GM23338 (cell line): Measurements from ENCODE around the gene MTREX. TPM values are rescaled to one million over a fixed set of nuclear protein-coding genes. Genes with fewer than 3 reads are reported as not detected.

Experiments
- ATAC-seq: fragments of 200-7000 bp; cut with Tn5 transposase; 3 replicates; pipeline ENCODE4 v1.9.1; 2020
- DNase-seq: peaks from one replicate; pipeline ENCODE4 v3.0.0-alpha.2; 2015; ENCODE audit warnings: low spot score
- H2AFZ ChIP-seq: fragments of 200-600 bp; sonication (generic); 2 replicates; pipeline ENCODE4 v1.8.0; 2016; ENCODE audit warnings: antibody characterized with exemption, mild to moderate bottlenecking, moderate library complexity
- H3F3A ChIP-seq: fragments of 200-600 bp; sonication (generic); replicated peaks from 2 replicates; pipeline ENCODE4 v1.8.0; 2017; ENCODE audit warnings: antibody characterized with exemption, mixed run types, low read depth
- H3K27ac ChIP-seq: fragments of 200-600 bp; sonication (generic); 2 replicates; pipeline ENCODE4 v1.6.1; 2016; ENCODE audit warnings: low read depth
- H3K27me3 ChIP-seq: fragments of 200-600 bp; sonication (generic); 2 replicates; pipeline ENCODE4 v1.8.0; 2016; ENCODE audit warnings: mild to moderate bottlenecking, mixed run types, moderate library complexity; ENCODE audit not compliant: insufficient read depth
- H3K36me3 ChIP-seq: fragments of 200-600 bp; sonication (generic); 2 replicates; pipeline ENCODE4 v1.8.0; 2016; ENCODE audit warnings: mild to moderate bottlenecking; ENCODE audit not compliant: insufficient read depth
- H3K4me1 ChIP-seq: fragments of 200-600 bp; sonication (generic); 2 replicates; pipeline ENCODE4 v1.8.0; 2016; ENCODE audit warnings: mild to moderate bottlenecking, moderate library complexity; ENCODE audit not compliant: insufficient read depth
- H3K4me2 ChIP-seq: fragments of 200-600 bp; sonication (generic); 2 replicates; pipeline ENCODE4 v1.7.1; 2017; ENCODE audit warnings: mixed run types
- H3K4me3 ChIP-seq: fragments of 200-600 bp; sonication (generic); 2 replicates; pipeline ENCODE4 v1.6.1; 2016; ENCODE audit warnings: mixed run types
- H3K79me2 ChIP-seq: fragments of 200-600 bp; sonication (generic); replicated peaks from 2 replicates; pipeline ENCODE4 v1.8.0; 2017; ENCODE audit warnings: mild to moderate bottlenecking; ENCODE audit not compliant: insufficient read depth
- H3K9me2 ChIP-seq: fragments of 200-600 bp; sonication (generic); 2 replicates; pipeline ENCODE4 v1.8.0; 2017; ENCODE audit not compliant: insufficient read depth
- H4K20me1 ChIP-seq: fragments of 200-600 bp; sonication (generic); replicated peaks from 2 replicates; pipeline ENCODE4 v1.8.0; 2017; ENCODE audit warnings: mild to moderate bottlenecking; ENCODE audit not compliant: insufficient read depth
- H3K27ac Mint-ChIP-seq: 2 replicates; pipeline ENCODE4 v1.8.0; 2020; ENCODE audit warnings: inconsistent platforms, mild to moderate bottlenecking, moderate library complexity, mixed read lengths
- H3K27me3 Mint-ChIP-seq: 3 replicates; pipeline ENCODE4 v1.8.0; 2022; ENCODE audit warnings: low read depth, mild to moderate bottlenecking, moderate library complexity, mixed read lengths, inconsistent platforms; ENCODE audit not compliant: insufficient read depth, poor library complexity
- H3K36me3 Mint-ChIP-seq: 3 replicates; pipeline ENCODE4 v1.8.0; 2021; ENCODE audit warnings: low read depth, mild to moderate bottlenecking, inconsistent platforms, moderate library complexity, mixed read lengths
- H3K4me1 Mint-ChIP-seq: 3 replicates; pipeline ENCODE4 v1.8.0; 2020; ENCODE audit warnings: mild to moderate bottlenecking, inconsistent platforms, mixed read lengths
- H3K4me3 Mint-ChIP-seq: 3 replicates; pipeline ENCODE4 v1.8.0; 2021; ENCODE audit warnings: moderate library complexity, mild to moderate bottlenecking, inconsistent platforms, mixed read lengths
- H3K9me3 Mint-ChIP-seq: 3 replicates; pipeline ENCODE4 v1.8.0; 2020; ENCODE audit warnings: moderate library complexity, mild to moderate bottlenecking, inconsistent platforms, mixed read lengths
- CREB1 ChIP-seq: fragments of 250-450 bp; sonication (Bioruptor Pico); IDR thresholded peaks from 2 replicates; pipeline ENCODE4 v1.5.0; 2020; ENCODE audit warnings: low read depth, mild to moderate bottlenecking, moderate library complexity
- EZH2 ChIP-seq: fragments of 200-600 bp; sonication (generic); IDR thresholded peaks from one replicate; pipeline ENCODE4 v1.8.0; 2017; ENCODE audit warnings: antibody characterized with exemption, mild to moderate bottlenecking, low read depth; ENCODE audit not compliant: unreplicated experiment
- EZH2phosphoT487 ChIP-seq: fragments of 200-600 bp; sonication (generic); IDR thresholded peaks from one replicate; pipeline ENCODE4 v1.8.1; 2018; ENCODE audit warnings: antibody characterized with exemption; ENCODE audit not compliant: unreplicated experiment
- JUNB ChIP-seq: IDR thresholded peaks from one replicate; pipeline ENCODE4 v1.6.1; 2016; ENCODE audit warnings: antibody characterized with exemption; ENCODE audit not compliant: unreplicated experiment
- NANOG ChIP-seq: IDR thresholded peaks from 2 replicates; pipeline ENCODE4 v1.6.1; 2016; ENCODE audit warnings: antibody characterized with exemption, borderline replicate concordance
- POLR2AphosphoS5 ChIP-seq: IDR thresholded peaks from 2 replicates; pipeline ENCODE4 v1.6.1; 2016; ENCODE audit warnings: antibody characterized with exemption, low read depth
- STAT1 ChIP-seq: IDR thresholded peaks from one replicate; pipeline ENCODE4 v1.6.1; 2016; ENCODE audit warnings: antibody characterized with exemption; ENCODE audit not compliant: unreplicated experiment
- ZNF114 ChIP-seq: fragments of 250-450 bp; sonication (Bioruptor Pico); IDR thresholded peaks from 2 replicates; pipeline ENCODE4 v1.5.0; 2020; ENCODE audit warnings: mild to moderate bottlenecking, moderate library complexity
- polyA plus RNA-seq: library from polyadenylated mRNA; unstranded; fragments of >200 nt; fragmentation: Nextera tagmentation; extraction: Ambion mirVana; gene quantifications from 2 replicates; pipeline ENCODE4 v1.2.1, GENCODE V29; 2016
- total RNA-seq: library from RNA; depleted of rRNA; stranded (reverse); fragments of >200 nt; shearing (Covaris generic); gene quantifications from 2 replicates; pipeline ENCODE4 v1.2.3, GENCODE V29; 2014
- TF ChIP-seq, protein P1 (sequence below): IDR thresholded peaks from 2 replicates; pipeline ENCODE4 v1.6.1; 2016; ENCODE audit warnings: antibody characterized with exemption
- TF ChIP-seq, protein P2 (sequence below), 2 experiments: fragments of 200-600 bp in 1 of 2; sonication (generic) in 1 of 2; conservative IDR thresholded peaks; 2 replicates each; pipeline versions ENCODE4 v1.5.1 to v1.6.1; 2016 to 2017; ENCODE audit warnings: antibody characterized with exemption in 2 of 2, low read depth in 2 of 2, mild to moderate bottlenecking in 2 of 2, moderate library complexity in 1 of 2
- TF ChIP-seq, protein P3 (sequence below): fragments of 250-450 bp; sonication (Bioruptor Pico); IDR thresholded peaks from 2 replicates; pipeline ENCODE4 v1.5.0; 2020; ENCODE audit warnings: mild to moderate bottlenecking, moderate library complexity

The MTREX gene
- total and polyA plus RNA-seq, 2 experiments from 2014 or later: 47.5 to 94.9 TPM

DNA sequence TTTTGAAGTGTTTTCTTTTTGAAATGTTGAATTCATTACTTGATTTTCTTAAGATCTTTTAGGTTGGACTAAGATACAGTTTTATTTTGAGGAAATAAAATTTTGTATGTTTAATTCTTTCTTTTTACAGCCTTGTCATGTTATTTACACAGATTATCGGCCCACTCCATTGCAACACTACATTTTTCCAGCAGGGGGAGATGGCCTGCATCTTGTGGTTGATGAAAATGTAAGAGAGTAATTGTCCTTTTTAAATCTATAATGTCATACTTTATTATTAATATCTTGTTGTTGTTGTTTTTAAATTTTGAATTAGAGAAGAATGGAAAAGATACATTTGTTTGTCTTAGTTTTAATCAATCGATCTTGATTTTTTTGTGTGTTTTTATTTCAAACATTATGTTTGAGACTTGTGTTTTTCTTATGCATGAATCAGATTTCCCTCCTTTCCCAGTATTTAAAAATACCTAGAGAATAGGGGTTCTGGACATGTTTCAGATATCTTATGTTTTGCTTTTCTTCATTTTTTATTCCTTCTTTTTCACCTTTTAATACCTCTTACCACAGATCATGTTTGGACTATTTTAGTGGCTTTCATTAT is 36.7 kb downstream of the MTREX start:
- TF ChIP-seq, protein P1, sequence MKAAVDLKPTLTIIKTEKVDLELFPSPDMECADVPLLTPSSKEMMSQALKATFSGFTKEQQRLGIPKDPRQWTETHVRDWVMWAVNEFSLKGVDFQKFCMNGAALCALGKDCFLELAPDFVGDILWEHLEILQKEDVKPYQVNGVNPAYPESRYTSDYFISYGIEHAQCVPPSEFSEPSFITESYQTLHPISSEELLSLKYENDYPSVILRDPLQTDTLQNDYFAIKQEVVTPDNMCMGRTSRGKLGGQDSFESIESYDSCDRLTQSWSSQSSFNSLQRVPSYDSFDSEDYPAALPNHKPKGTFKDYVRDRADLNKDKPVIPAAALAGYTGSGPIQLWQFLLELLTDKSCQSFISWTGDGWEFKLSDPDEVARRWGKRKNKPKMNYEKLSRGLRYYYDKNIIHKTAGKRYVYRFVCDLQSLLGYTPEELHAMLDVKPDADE: no peak
- TF ChIP-seq, protein P2, sequence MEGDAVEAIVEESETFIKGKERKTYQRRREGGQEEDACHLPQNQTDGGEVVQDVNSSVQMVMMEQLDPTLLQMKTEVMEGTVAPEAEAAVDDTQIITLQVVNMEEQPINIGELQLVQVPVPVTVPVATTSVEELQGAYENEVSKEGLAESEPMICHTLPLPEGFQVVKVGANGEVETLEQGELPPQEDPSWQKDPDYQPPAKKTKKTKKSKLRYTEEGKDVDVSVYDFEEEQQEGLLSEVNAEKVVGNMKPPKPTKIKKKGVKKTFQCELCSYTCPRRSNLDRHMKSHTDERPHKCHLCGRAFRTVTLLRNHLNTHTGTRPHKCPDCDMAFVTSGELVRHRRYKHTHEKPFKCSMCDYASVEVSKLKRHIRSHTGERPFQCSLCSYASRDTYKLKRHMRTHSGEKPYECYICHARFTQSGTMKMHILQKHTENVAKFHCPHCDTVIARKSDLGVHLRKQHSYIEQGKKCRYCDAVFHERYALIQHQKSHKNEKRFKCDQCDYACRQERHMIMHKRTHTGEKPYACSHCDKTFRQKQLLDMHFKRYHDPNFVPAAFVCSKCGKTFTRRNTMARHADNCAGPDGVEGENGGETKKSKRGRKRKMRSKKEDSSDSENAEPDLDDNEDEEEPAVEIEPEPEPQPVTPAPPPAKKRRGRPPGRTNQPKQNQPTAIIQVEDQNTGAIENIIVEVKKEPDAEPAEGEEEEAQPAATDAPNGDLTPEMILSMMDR (conservative IDR thresholded peaks at IDR 0.05; ENCODE audit: low read depth in 2 of 2): peak; percentile 70 to 94
- no peaks in the 10 kb centered on the region for H3K27me3 Mint-ChIP-seq
- DNase-seq: peak; percentile 65
- peaks cover 34% of the 10 kb centered on the region for H3K36me3 ChIP-seq
- H4K20me1 ChIP-seq: no peaks in the 10 kb centered on the region
- H3K4me1 ChIP-seq: no peaks in the 10 kb centered on the region
- H3K27ac ChIP-seq: no peak overlapping the region
- H2AFZ ChIP-seq: no peak overlapping the region
- peaks cover 4% of the 10 kb centered on the region; the same call in 2 of the 3 replicates for H3K9me3 Mint-ChIP-seq
- no peaks in the 10 kb centered on the region for H3K9me2 ChIP-seq
- peaks cover 69% of the 10 kb centered on the region for H3K36me3 Mint-ChIP-seq
- H3K4me1 Mint-ChIP-seq: no peaks in the 10 kb centered on the region
- no peak for ATAC-seq
- no peak overlapping the region for H3K4me3 ChIP-seq
- peaks cover 5% of the 10 kb centered on the region; the same call in 1 of the 2 replicates for H3K79me2 ChIP-seq
- H3K4me2 ChIP-seq: no peak overlapping the region
- H3F3A ChIP-seq: peaks cover 8% of the 10 kb centered on the region
- no peak overlapping the region for H3K4me3 Mint-ChIP-seq
- no peaks in the 10 kb centered on the region for H3K27me3 ChIP-seq
- peak overlapping the region; percentile 87 for H3K27ac Mint-ChIP-seq

DNA sequence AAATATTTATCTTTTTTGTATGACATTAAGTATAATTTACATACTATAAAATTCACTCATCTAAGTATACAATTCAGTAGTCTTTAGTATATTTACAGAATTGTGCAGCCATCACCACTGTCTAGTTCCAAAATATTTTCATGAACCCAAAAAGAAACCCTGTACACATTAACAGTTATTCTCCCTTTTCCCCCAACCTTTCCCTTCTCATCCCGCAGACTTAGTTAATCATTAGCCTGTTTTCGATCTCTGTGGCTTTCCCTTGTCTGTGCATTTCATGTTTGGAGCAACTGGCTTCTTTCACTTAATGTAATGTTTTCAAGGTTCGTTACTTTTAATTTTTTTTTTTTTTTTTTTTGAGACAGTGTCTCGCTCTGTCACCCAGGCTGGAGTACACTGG is 37.5 kb downstream of the MTREX start:
- no peak overlapping the region for H3K27ac Mint-ChIP-seq
- DNase-seq (no peak), ATAC-seq (no peak)
- Histone ChIP-seq H3K79me2 (no peaks in the 10 kb centered on the region), H3K27me3 (no peaks in the 10 kb centered on the region), H3K4me3 (no peak overlapping the region), H3K9me2 (no peaks in the 10 kb centered on the region), H3K36me3 (peaks cover 43% of the 10 kb centered on the region), H3K4me2 (no peak overlapping the region), H2AFZ (no peak overlapping the region), H3K27ac (no peak overlapping the region), H3F3A (peaks cover 8% of the 10 kb centered on the region), H4K20me1 (no peaks in the 10 kb centered on the region), H3K4me1 (no peaks in the 10 kb centered on the region)
- no peaks in the 10 kb centered on the region for H3K4me1 Mint-ChIP-seq
- no peaks in the 10 kb centered on the region for H3K27me3 Mint-ChIP-seq
- peaks cover 78% of the 10 kb centered on the region for H3K36me3 Mint-ChIP-seq
- H3K9me3 Mint-ChIP-seq: peaks cover 4% of the 10 kb centered on the region; the same call in 2 of the 3 replicates
- no peak overlapping the region for H3K4me3 Mint-ChIP-seq
- TF ChIP-seq ZNF114 (CRISPR knock-in tag) (no peak), EZH2phosphoT487 (no peak), JUNB (no peak), CREB1 (CRISPR knock-in tag) (no peak), EZH2 (no peak), POLR2AphosphoS5 (no peak), STAT1 (no peak), NANOG (no peak)
- TF ChIP-seq, protein P3, sequence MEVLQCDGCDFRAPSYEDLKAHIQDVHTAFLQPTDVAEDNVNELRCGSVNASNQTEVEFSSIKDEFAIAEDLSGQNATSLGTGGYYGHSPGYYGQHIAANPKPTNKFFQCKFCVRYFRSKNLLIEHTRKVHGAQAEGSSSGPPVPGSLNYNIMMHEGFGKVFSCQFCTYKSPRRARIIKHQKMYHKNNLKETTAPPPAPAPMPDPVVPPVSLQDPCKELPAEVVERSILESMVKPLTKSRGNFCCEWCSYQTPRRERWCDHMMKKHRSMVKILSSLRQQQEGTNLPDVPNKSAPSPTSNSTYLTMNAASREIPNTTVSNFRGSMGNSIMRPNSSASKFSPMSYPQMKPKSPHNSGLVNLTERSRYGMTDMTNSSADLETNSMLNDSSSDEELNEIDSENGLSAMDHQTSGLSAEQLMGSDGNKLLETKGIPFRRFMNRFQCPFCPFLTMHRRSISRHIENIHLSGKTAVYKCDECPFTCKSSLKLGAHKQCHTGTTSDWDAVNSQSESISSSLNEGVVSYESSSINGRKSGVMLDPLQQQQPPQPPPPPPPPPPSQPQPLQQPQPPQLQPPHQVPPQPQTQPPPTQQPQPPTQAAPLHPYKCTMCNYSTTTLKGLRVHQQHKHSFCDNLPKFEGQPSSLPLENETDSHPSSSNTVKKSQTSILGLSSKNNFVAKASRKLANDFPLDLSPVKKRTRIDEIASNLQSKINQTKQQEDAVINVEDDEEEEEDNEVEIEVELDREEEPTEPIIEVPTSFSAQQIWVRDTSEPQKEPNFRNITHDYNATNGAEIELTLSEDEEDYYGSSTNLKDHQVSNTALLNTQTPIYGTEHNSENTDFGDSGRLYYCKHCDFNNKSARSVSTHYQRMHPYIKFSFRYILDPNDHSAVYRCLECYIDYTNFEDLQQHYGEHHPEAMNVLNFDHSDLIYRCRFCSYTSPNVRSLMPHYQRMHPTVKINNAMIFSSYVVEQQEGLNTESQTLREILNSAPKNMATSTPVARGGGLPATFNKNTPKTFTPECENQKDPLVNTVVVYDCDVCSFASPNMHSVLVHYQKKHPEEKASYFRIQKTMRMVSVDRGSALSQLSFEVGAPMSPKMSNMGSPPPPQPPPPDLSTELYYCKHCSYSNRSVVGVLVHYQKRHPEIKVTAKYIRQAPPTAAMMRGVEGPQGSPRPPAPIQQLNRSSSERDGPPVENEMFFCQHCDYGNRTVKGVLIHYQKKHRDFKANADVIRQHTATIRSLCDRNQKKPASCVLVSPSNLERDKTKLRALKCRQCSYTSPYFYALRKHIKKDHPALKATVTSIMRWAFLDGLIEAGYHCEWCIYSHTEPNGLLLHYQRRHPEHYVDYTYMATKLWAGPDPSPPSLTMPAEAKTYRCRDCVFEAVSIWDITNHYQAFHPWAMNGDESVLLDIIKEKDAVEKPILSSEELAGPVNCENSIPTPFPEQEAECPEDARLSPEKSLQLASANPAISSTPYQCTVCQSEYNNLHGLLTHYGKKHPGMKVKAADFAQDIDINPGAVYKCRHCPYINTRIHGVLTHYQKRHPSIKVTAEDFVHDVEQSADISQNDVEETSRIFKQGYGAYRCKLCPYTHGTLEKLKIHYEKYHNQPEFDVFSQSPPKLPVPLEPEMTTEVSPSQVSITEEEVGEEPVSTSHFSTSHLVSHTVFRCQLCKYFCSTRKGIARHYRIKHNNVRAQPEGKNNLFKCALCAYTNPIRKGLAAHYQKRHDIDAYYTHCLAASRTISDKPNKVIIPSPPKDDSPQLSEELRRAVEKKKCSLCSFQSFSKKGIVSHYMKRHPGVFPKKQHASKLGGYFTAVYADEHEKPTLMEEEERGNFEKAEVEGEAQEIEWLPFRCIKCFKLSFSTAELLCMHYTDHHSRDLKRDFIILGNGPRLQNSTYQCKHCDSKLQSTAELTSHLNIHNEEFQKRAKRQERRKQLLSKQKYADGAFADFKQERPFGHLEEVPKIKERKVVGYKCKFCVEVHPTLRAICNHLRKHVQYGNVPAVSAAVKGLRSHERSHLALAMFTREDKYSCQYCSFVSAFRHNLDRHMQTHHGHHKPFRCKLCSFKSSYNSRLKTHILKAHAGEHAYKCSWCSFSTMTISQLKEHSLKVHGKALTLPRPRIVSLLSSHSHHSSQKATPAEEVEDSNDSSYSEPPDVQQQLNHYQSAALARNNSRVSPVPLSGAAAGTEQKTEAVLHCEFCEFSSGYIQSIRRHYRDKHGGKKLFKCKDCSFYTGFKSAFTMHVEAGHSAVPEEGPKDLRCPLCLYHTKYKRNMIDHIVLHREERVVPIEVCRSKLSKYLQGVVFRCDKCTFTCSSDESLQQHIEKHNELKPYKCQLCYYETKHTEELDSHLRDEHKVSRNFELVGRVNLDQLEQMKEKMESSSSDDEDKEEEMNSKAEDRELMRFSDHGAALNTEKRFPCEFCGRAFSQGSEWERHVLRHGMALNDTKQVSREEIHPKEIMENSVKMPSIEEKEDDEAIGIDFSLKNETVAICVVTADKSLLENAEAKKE (CRISPR knock-in tag): no peak
